Stimulated activated CD4-positive, alpha-beta T cell treated with anti-CD3 and anti-CD28 coated beads, Interleukin-15, amount 100 ng/mL, for 1 hour (primary cell): ENCODE data around the gene TP53I3.
"Not testable (repeated sequence)": the region's sequence is repeated elsewhere in the genome, so short reads cannot be mapped to it uniquely, and the experiment has no call there.

ENCODE experiments used
- DNase-seq, 2 donors: peaks; one replicate each; pipeline ENCODE4 v3.0.0-alpha.2; 2020; ENCODE audit warnings: low read depth in 1 of 2, low spot score in 1 of 2

The TP53I3 gene

GRCh38 chr2:24100732-24101131, 16.1 kb upstream of the TP53I3 start:
- not testable (repeated sequence) for DNase-seq

- DNase-seq: not testable (repeated sequence)
These were observed 10.6 kb upstream of the TP53I3 start for GRCh38 chr2:24095171-24095677.

GRCh38 chr2:24093270-24093669, 8.6 kb upstream of the TP53I3 start:
- not testable (repeated sequence) for DNase-seq

- no peak for DNase-seq
These were observed 4.3 kb upstream of the TP53I3 start for GRCh38 chr2:24088821-24089359.

GRCh38 chr2:24087032-24087431, 2.4 kb upstream of the TP53I3 start:
- no peak for DNase-seq

- no peak for DNase-seq
These were observed 1.6 kb upstream of the TP53I3 start for GRCh38 chr2:24086241-24086640.

GRCh38 chr2:24085200-24085489, 511 bp upstream of the TP53I3 start:
- no peak for DNase-seq

GRCh38 chr2:24083567-24084385, 858 bp downstream of the TP53I3 start:
- peak in 1 of 2 donors; percentile 9 for DNase-seq

- DNase-seq: no peak
These were observed 1.7 kb downstream of the TP53I3 start for GRCh38 chr2:24082787-24083566.

GRCh38 chr2:24080701-24081100, 3.9 kb downstream of the TP53I3 start:
- DNase-seq: no peak

- DNase-seq: no peak
These were observed 6.8 kb downstream of the TP53I3 start for GRCh38 chr2:24077879-24078278.

GRCh38 chr2:24077535-24077877, 7.1 kb downstream of the TP53I3 start:
- DNase-seq: no peak

- no peak for DNase-seq
These were observed 7.6 kb downstream of the TP53I3 start for GRCh38 chr2:24076849-24077534.

- DNase-seq: peak; percentile 97 to 99
These were observed 8.5 kb downstream of the TP53I3 start, which contains the start of gene SF3B6 for GRCh38 chr2:24075915-24076848. Gene SF3B6 (minus strand): TSS chr2:24076326. CDS start chr2:24076229, 97 bp downstream.

- no peak for DNase-seq
These were observed 9.4 kb downstream of the TP53I3 start for GRCh38 chr2:24075259-24075658.

GRCh38 chr2:24073816-24074215, 10.8 kb downstream of the TP53I3 start:
- DNase-seq: no peak

- DNase-seq: no peak
These were observed 12.4 kb downstream of the TP53I3 start for GRCh38 chr2:24072259-24072658.

GRCh38 chr2:24065341-24065740, 19.3 kb downstream of the TP53I3 start:
- DNase-seq: no peak

- DNase-seq: no peak
These were observed 25.9 kb downstream of the TP53I3 start for GRCh38 chr2:24058564-24059271.

GRCh38 chr2:24055750-24056149, 28.9 kb downstream of the TP53I3 start:
- no peak for DNase-seq
